Gastrocnemius medialis (tissue), 4 donors: Measurements from ENCODE around the gene ATP8B4. TPM values are rescaled to one million over a fixed set of nuclear protein-coding genes. Genes with fewer than 3 reads are reported as not detected.

Experiments used
- ATAC-seq, 2 donors: fragments of 150-250 bp; one replicate each; pipeline ENCODE4 v1.9.1; 2016
- DNase-seq, 2 donors: peaks; one replicate each; pipeline ENCODE4 v3.0.0-alpha.2; 2019
- H3K27ac ChIP-seq, 4 donors: fragments of 200-600 bp; sonication (generic); 1 replicate in 1 of 4; 2 replicates in 3 of 4; pipeline ENCODE4 v1.5.1; 2016 to 2018; ENCODE audit warnings: mild to moderate bottlenecking in 2 of 4, moderate library complexity in 1 of 4
- H3K27me3 ChIP-seq, 3 donors: fragments of 200-600 bp; sonication (generic) in 2 of 3; 1 replicate in 1 of 3; 2 replicates in 2 of 3; pipeline versions ENCODE4 v1.5.1 to v1.6.0; 2016 to 2019; ENCODE audit warnings: mild to moderate bottlenecking in 1 of 3, moderate library complexity in 1 of 3
- H3K36me3 ChIP-seq, 2 donors: fragments of 200-600 bp; sonication (generic) in 1 of 2; one replicate each; pipeline ENCODE4 v1.5.1; 2017 to 2018
- H3K4me1 ChIP-seq, 2 donors: fragments of 200-600 bp; sonication (generic) in 1 of 2; one replicate each; pipeline ENCODE4 v1.5.1; 2016 to 2017; ENCODE audit warnings: mild to moderate bottlenecking in 2 of 2
- H3K4me3 ChIP-seq, 4 donors: fragments of 200-600 bp; sonication (generic) in 3 of 4; 1 replicate in 1 of 4; 2 replicates in 3 of 4; pipeline ENCODE4 v1.5.1; 2016 to 2019; ENCODE audit warnings: mild to moderate bottlenecking in 2 of 4
- H3K9me3 ChIP-seq, 3 donors: fragments of 200-600 bp; sonication (generic) in 2 of 3; 1 replicate in 1 of 3; 2 replicates in 2 of 3; pipeline ENCODE4 v1.5.1; 2016 to 2019
- CTCF ChIP-seq, 5 experiments: fragments of 450-650 bp in 3 of 5; fragments of 200-600 bp in 2 of 5; sonication (generic) in 2 of 5; IDR thresholded peaks in 4 of 5; conservative IDR thresholded peaks in 1 of 5; 1 replicate in 4 of 5; 2 replicates in 1 of 5; pipeline ENCODE4 v1.5.1; 2016 to 2019; ENCODE audit warnings: antibody characterized with exemption in 5 of 5, mild to moderate bottlenecking in 3 of 5, moderate library complexity in 3 of 5
- POLR2A ChIP-seq, 2 donors: fragments of 450-650 bp; IDR thresholded peaks; one replicate each; pipeline ENCODE4 v1.6.1; 2017; ENCODE audit warnings: antibody characterized with exemption in 2 of 2, mild to moderate bottlenecking in 2 of 2, moderate library complexity in 2 of 2
- in situ Hi-C, 4 donors: fragments of 200-750 bp; cut with MboI; loops; one replicate each; pipeline versions ENCODE4 v1.15.0 to v1.8.0; 2017; ENCODE audit warnings: low sequenced_read_pairs in 4 of 4
- intact Hi-C: fragments of 100-400 bp; cut with DNase I; formaldehyde crosslinking; loops from one replicate; pipeline ENCODE4 v1.15.1; 2023; ENCODE audit warnings: low total_unique reads
- total RNA-seq, 4 donors: library from RNA; depleted of rRNA; stranded (reverse); fragments of >200 nt; gene quantifications; one replicate each; pipeline versions ENCODE4 v1.1.0 to v1.2.3, GENCODE V29; 2016

The ATP8B4 gene
- total RNA-seq, 4 donors from 2014 or later = 1.7 to 3.4 (median 2.4) TPM

- H3K9me3 ChIP-seq = no peaks in the 10 kb centered on the region
- TF ChIP-seq POLR2A (IDR thresholded peaks at IDR 0.05) = no peak
- TF ChIP-seq CTCF (IDR thresholded peaks at IDR 0.05 in 4 of 5, conservative IDR thresholded peaks at IDR 0.05 in 1 of 5) = no peak
- intact Hi-C loops = no loop called here
- in situ Hi-C loops = no loop called here
- H3K4me1 ChIP-seq = no peaks in the 10 kb centered on the region
- H3K36me3 ChIP-seq = no peaks in the 10 kb centered on the region
- DNase-seq (no peak), ATAC-seq (no peak)
- H3K27ac ChIP-seq = no peak overlapping the region
- no peaks in the 10 kb centered on the region for H3K27me3 ChIP-seq
- H3K4me3 ChIP-seq = no peak overlapping the region
Observed at GRCh38 chr15:50084932-50085331, 34.1 kb downstream of the ATP8B4 start.

- Histone ChIP-seq H3K27ac (no peak overlapping the region), H3K4me3 (no peak overlapping the region), H3K9me3 (no peaks in the 10 kb centered on the region), H3K4me1 (no peaks in the 10 kb centered on the region), H3K36me3 (no peaks in the 10 kb centered on the region), H3K27me3 (no peaks in the 10 kb centered on the region)
- in situ Hi-C loops (no loop called here), intact Hi-C loops (no loop called here)
- ATAC-seq (no peak), DNase-seq (no peak)
- TF ChIP-seq POLR2A (IDR thresholded peaks at IDR 0.05) (no peak), CTCF (IDR thresholded peaks at IDR 0.05 in 4 of 5, conservative IDR thresholded peaks at IDR 0.05 in 1 of 5) (no peak)
Observed at GRCh38 chr15:50083424-50084025, 35.5 kb downstream of the ATP8B4 start.

GRCh38 chr15:50082066-50082465, 37.0 kb downstream of the ATP8B4 start:
- ATAC-seq = no peak
- intact Hi-C loops = no loop called here
- in situ Hi-C loops = no loop called here
- H3K36me3 ChIP-seq = no peaks in the 10 kb centered on the region
- no peak for DNase-seq
- TF ChIP-seq CTCF (IDR thresholded peaks at IDR 0.05 in 4 of 5, conservative IDR thresholded peaks at IDR 0.05 in 1 of 5) = no peak
- TF ChIP-seq POLR2A (IDR thresholded peaks at IDR 0.05) = no peak
- no peak overlapping the region for H3K4me3 ChIP-seq
- no peaks in the 10 kb centered on the region for H3K27me3 ChIP-seq
- no peaks in the 10 kb centered on the region for H3K9me3 ChIP-seq
- no peak overlapping the region for H3K27ac ChIP-seq
- H3K4me1 ChIP-seq = no peaks in the 10 kb centered on the region

GRCh38 chr15:50077651-50078050, 41.4 kb downstream of the ATP8B4 start:
- in situ Hi-C loops = no loop called here
- DNase-seq (no peak), ATAC-seq (no peak)
- TF ChIP-seq POLR2A (IDR thresholded peaks at IDR 0.05) (no peak), CTCF (IDR thresholded peaks at IDR 0.05 in 4 of 5, conservative IDR thresholded peaks at IDR 0.05 in 1 of 5) (no peak)
- H3K27me3 ChIP-seq = no peaks in the 10 kb centered on the region
- no peaks in the 10 kb centered on the region for H3K4me1 ChIP-seq
- H3K36me3 ChIP-seq = no peaks in the 10 kb centered on the region
- no peak overlapping the region for H3K4me3 ChIP-seq
- H3K27ac ChIP-seq = no peak overlapping the region
- no peaks in the 10 kb centered on the region for H3K9me3 ChIP-seq
- intact Hi-C loops = no loop called here

- in situ Hi-C loops = no loop called here
- H3K27me3 ChIP-seq = no peaks in the 10 kb centered on the region
- ATAC-seq = no peak
- no peaks in the 10 kb centered on the region for H3K9me3 ChIP-seq
- no peak for TF ChIP-seq POLR2A (IDR thresholded peaks at IDR 0.05)
- no peak for TF ChIP-seq CTCF (IDR thresholded peaks at IDR 0.05 in 4 of 5, conservative IDR thresholded peaks at IDR 0.05 in 1 of 5)
- intact Hi-C loops = no loop called here
- no peaks in the 10 kb centered on the region for H3K4me1 ChIP-seq
- no peak overlapping the region for H3K27ac ChIP-seq
- no peaks in the 10 kb centered on the region for H3K36me3 ChIP-seq
- DNase-seq = no peak
- H3K4me3 ChIP-seq = no peak overlapping the region
Observed at GRCh38 chr15:50077176-50077575, 41.9 kb downstream of the ATP8B4 start.
